AG09309 (cell line): Measurements from ENCODE around the gene ACCSL.

Experiments
- DNase-seq: peaks from one replicate; pipeline ENCODE4 v3.0.0-alpha.2; 2010; ENCODE audit warnings: low read depth
- H3K4me3 ChIP-seq: 2 replicates; pipeline ENCODE4 v1.5.1; 2011; ENCODE audit warnings: mild to moderate bottlenecking, low read depth, low read length, moderate library complexity; ENCODE audit not compliant: control insufficient read depth
- TF ChIP-seq, protein P1 (sequence below): IDR thresholded peaks from 2 replicates; pipeline ENCODE4 v1.5.1; 2011; ENCODE audit warnings: mild to moderate bottlenecking, low read depth, low read length, inconsistent platforms; ENCODE audit not compliant: insufficient read depth, control insufficient read depth; ENCODE audit errors: missing control alignments

ACCSL gene

DNA sequence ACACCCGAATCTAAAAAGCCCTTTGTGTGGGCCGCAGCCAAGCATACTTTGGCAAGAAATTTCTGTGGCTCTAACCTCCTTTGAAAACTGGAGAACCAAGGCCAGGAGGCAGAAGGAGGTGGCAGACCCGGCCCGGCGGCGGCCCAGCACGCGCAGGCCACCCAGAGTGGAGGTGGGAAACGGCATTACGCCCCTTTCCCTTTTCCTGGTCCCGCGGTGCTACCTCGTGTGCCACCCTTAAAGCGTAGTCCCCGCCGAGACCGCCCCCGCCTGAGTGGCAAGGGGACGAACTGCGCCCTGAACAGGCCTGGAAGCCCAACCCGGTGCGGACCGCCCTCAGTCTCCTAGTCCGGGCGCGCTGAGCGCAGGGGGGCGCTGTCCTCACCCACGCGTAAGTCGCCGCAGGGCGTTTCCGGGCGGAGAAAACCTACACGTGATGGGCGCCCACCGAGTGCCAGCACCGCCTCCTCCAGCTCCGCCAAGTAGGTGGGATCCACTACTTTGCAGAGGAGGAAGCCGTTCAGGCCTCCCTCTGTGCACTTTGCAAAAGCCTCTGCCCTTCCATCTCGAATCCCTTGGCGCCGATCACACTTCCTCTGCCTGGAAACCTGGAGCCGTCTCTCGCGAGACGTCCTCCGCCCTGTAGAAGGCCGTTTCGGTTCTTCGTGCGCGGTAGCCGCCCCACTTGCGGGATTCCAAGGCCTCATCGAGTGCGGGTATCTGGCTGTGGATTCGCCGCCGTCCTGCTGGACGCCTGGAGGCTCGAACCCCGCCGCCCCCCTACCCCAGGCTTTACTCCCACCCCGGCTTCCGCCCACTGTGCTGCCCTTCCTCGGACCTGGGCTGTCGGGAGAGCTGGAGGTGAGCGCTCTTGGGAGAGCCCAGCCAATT lies 18.3 kb downstream of the ACCSL start, which contains the start of gene ACCS:
Gene ACCS, plus strand, starts transcription at position 430 of the 891 bp plus-strand sequence. CDS start 1,358 bp downstream, outside the sequence.
- peak; percentile 71 for DNase-seq
- TF ChIP-seq, protein P1, sequence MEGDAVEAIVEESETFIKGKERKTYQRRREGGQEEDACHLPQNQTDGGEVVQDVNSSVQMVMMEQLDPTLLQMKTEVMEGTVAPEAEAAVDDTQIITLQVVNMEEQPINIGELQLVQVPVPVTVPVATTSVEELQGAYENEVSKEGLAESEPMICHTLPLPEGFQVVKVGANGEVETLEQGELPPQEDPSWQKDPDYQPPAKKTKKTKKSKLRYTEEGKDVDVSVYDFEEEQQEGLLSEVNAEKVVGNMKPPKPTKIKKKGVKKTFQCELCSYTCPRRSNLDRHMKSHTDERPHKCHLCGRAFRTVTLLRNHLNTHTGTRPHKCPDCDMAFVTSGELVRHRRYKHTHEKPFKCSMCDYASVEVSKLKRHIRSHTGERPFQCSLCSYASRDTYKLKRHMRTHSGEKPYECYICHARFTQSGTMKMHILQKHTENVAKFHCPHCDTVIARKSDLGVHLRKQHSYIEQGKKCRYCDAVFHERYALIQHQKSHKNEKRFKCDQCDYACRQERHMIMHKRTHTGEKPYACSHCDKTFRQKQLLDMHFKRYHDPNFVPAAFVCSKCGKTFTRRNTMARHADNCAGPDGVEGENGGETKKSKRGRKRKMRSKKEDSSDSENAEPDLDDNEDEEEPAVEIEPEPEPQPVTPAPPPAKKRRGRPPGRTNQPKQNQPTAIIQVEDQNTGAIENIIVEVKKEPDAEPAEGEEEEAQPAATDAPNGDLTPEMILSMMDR: peak; percentile 84
- H3K4me3 ChIP-seq: peak within 1 kb of the TSS; percentile 79

DNA sequence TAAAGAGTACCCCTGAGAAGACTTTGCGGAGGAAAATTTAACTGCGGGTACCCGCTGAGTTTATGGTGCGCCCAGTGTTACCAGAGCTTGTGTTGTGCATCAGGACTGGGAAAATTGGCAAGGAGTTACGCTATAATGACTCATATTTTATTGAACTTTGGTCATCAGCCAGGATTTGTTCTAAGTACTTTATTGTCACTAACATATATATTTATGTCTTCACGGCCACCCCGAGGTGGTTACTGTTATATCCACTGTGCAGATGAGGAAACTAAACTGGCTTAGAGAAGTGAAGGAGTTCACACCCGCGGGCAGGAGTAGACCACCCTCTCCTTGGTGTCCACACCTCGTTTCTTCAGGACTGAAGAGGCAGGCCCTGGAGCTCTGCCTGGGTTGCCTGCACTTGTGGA lies 19.0 kb downstream of the ACCSL start:
- peak overlapping the region; percentile 79 for H3K4me3 ChIP-seq
- TF ChIP-seq, protein P1: no peak
- DNase-seq: peak; percentile 43

DNA sequence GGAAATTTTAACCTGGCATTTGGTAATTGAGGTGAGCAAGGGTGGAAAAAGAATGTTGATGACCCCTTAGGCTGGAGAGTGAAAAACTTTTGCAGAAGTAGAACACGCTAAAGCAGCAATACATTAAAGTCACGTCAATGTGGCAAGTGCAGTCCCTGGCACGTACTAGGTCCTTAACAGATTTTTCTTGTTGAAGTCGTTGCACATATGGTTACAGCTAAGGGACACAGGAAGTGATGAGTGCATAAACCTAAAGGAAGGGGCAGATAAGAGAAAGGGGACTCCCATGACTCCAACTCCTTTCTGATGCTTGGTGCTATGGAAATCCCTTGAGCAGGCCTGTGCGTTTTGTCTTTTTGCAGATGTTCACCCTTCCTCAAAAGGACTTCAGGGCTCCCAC lies 19.5 kb downstream of the ACCSL start:
- TF ChIP-seq, protein P1: no peak
- no peak for DNase-seq
- peak overlapping the region; percentile 79 for H3K4me3 ChIP-seq

DNA sequence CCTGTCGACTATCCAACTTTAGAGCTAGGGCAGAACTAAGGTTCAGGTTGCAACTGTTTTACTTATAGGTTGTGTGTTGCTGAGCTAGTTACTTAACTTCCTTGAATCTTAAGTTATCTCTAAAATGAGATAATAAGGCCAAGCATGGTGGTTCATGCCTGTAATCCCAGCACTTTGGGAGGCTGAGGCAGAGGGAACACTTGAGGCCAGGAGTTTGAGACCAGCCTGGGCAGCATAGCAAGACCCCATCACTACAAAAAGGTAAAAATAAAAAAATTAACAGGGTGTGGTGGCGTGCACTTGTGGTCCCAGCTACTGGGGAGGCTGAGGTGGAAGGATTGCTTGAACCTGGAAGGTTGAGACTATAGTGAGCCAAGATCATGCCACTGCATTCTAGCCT lies 20.4 kb downstream of the ACCSL start:
- TF ChIP-seq, protein P1: no peak
- DNase-seq: no peak

DNA sequence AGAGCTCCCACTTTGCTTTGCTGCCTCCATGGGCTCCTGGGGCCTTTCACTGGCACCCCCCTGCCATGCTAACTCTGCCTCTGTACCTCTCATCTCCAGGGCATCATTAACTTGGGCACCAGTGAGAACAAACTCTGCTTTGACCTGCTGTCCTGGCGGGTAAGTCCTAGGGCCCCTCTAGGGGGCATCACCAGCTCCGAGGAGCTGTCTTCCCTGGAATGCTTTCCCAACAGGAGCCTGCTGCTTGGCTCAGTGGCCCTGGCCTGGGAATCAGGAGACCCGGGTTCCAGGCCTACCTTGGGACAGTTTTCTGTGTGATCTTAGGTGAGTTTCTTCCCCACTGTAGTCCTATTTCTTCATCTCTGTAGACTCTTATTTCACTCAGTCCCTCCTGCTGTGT lies 23.4 kb downstream of the ACCSL start:
- DNase-seq: no peak
- H3K4me3 ChIP-seq: no peak overlapping the region
- TF ChIP-seq, protein P1: no peak

More for the DNA sequence above, 20.4 kb downstream of the ACCSL start:
- no peak overlapping the region for H3K4me3 ChIP-seq

DNA sequence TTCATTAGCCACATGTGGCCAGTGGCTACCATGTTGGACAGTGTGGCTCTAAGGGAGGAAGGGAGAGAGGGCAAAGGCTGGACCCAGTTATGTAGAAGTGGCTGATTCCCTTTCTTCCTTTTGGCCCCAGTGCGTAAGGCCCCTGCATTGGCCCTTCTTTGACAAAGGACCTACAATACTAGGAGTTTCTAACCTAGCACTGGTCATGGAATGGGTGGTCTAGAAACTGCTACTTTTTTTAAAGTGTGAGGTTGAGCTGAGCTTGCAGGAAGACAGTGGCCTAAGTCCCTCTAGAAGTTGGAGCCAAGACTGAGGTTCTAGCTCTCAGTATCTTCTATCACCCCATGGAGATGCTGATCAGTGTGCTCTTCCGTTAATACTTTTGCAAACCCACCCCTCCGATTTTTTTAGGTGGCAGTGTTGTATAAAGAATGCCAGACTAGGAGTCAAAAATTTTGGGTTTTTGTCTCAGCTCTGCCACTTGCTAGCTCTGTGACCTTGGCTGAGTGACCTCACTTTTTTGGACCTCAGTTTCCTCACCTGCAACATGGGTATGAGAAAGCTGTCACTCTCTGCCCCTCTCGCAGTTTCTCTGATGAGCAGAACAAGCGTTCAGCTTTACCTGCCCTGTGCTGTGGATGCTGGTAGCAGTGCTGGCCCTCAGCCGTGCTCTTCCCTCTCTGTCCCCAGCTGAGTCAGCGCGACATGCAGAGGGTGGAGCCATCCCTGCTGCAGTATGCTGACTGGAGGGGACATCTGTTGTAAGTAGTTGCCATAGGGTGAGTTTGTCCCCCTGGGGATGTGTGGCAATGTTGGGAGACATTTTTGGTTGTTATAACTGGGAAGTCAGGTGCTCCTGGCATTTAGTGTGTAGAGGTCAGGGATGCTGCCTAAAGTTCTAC lies 25.2 kb downstream of the ACCSL start:
- H3K4me3 ChIP-seq: no peak overlapping the region
- TF ChIP-seq, protein P1: no peak
- no peak for DNase-seq
